HG03039 (cell line): ENCODE results near the gene ANKRD44.
"Not testable (repeated sequence)": the region's sequence is repeated elsewhere in the genome, so short reads cannot be mapped to it uniquely, and the experiment has no call there.

Source experiments
- ATAC-seq: cut with Tn5 transposase; IDR thresholded peaks from one replicate; pipeline ENCODE4 v1.9.1; 2021; ENCODE audit warnings: mild to moderate bottlenecking, moderate library complexity; ENCODE audit not compliant: unreplicated experiment

Gene ANKRD44

GRCh38 chr2:197294260-197294659, 16.3 kb downstream of the ANKRD44 start:
- no peak for ATAC-seq

GRCh38 chr2:197293252-197294007, 17.1 kb downstream of the ANKRD44 start:
- ATAC-seq = no peak

GRCh38 chr2:197292619-197293018, 18.0 kb downstream of the ANKRD44 start:
- no peak for ATAC-seq

- not testable (repeated sequence) for ATAC-seq
Measured at GRCh38 chr2:197287596-197287932, 23.0 kb downstream of the ANKRD44 start.

- peak; percentile 86 for ATAC-seq
Measured at GRCh38 chr2:197286805-197287595, 23.6 kb downstream of the ANKRD44 start.

GRCh38 chr2:197285361-197285760, 25.2 kb downstream of the ANKRD44 start:
- no peak for ATAC-seq

- ATAC-seq = no peak
Measured at GRCh38 chr2:197284956-197285355, 25.6 kb downstream of the ANKRD44 start.

GRCh38 chr2:197281421-197281820, 29.2 kb downstream of the ANKRD44 start:
- ATAC-seq = no peak

- no peak for ATAC-seq
Measured at GRCh38 chr2:197280015-197280702, 30.4 kb downstream of the ANKRD44 start.

GRCh38 chr2:197278799-197279763, 31.5 kb downstream of the ANKRD44 start:
- ATAC-seq = no peak

- ATAC-seq = no peak
Measured at GRCh38 chr2:197277794-197278193, 32.8 kb downstream of the ANKRD44 start.

GRCh38 chr2:197276156-197276555, 34.4 kb downstream of the ANKRD44 start:
- ATAC-seq = no peak

GRCh38 chr2:197274937-197275336, 35.6 kb downstream of the ANKRD44 start:
- ATAC-seq = no peak

- no peak for ATAC-seq
Measured at GRCh38 chr2:197274349-197274748, 36.2 kb downstream of the ANKRD44 start.

GRCh38 chr2:197273485-197273884, 37.1 kb downstream of the ANKRD44 start:
- ATAC-seq = no peak

GRCh38 chr2:197270601-197271000, 40.0 kb downstream of the ANKRD44 start:
- no peak for ATAC-seq

- ATAC-seq = no peak
Measured at GRCh38 chr2:197269815-197270214, 40.8 kb downstream of the ANKRD44 start.

GRCh38 chr2:197268786-197269584, 41.6 kb downstream of the ANKRD44 start:
- no peak for ATAC-seq

GRCh38 chr2:197266477-197266876, 44.1 kb downstream of the ANKRD44 start:
- no peak for ATAC-seq

GRCh38 chr2:197265924-197266323, 44.7 kb downstream of the ANKRD44 start:
- ATAC-seq = no peak
